Anterior cingulate cortex (tissue), 58 donors: ENCODE measurements around the gene CYB5RL.
"Not testable (repeated sequence)": the region's sequence is repeated elsewhere in the genome, so short reads cannot be mapped to it uniquely, and the experiment has no call there.

Experiments
- DNase-seq, 58 donors: peaks; one replicate each; lab custom pipeline; 2025; lab: John Stamatoyannopoulos, UW

CYB5RL gene

DNA sequence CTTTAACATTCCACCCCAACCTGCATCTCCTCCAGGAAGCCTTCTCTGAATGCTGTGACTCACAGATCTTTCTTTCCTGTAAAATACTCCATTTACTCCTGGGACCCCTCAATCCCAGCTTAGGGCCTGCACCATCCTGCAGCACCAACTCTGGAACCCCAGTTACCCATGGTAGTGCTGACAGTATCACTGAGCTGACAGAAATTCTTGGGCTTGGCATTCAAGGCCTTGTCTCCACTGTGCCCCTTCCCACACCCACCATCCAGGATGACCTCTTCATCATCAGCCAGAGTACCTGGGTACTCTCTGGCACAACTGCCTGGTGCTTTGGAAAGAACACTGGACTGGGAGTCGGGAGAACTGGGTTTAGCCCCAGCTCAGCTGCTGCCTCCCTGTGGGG lies 8.3 kb downstream of the CYB5RL start:
- DNase-seq: no peak

DNA sequence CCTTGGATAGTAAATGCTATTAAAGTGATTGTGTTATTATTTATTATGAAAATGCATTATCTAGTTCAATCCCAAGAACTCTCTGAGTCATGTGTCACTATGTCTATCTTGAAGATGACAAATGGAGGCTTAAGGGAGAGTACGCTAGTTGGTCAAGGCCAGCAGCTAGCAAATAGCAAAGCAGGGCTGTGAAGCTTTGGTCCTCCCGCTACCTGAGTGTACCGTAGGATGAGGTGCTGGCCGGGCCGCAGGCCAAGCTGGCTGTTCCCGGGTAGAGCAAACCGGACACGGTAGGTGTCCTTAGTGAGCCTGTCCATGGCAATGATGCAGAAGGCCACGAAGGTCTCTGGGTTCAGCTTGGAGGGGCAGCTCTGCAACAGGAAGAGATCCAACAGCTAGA lies 9.3 kb downstream of the CYB5RL start:
- no peak for DNase-seq

DNA sequence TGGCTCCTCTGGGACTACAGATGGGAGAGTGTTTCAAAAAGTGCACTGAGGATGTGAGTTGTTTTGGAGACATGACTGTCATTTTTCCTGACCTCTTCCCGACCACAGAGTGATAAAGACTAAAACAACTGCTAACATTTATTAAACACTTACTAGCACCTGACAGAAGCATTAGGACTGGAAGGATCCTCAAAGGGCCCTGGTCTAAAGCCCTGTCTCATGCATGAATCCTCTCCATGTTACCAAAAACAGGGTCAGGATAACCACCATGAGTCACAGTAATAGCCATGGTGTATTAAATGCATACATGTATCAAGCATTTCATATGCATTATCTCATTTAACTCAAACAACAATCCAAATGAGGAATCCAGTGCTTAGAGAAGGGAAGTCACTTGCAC lies 11.5 kb downstream of the CYB5RL start:
- DNase-seq: no peak

DNA sequence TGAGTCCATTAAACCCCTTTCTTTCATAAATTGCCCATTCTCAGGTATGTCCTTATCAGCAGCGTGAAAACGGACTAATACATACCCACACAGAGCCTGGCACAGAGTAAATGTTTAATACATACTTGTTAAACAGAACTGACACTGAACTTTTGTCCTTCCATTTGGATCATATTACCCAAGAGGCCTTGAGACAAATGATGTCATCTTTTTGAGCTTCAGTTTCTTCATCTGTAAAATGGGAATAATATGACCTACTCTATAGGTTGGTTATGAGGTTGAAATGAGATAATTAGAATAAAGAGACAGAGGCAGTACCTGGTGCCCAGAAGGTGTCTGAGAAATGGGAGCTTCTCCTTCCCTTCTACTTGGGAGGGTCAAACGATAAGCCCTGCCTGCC lies 13.8 kb downstream of the CYB5RL start:
- no peak for DNase-seq

DNA sequence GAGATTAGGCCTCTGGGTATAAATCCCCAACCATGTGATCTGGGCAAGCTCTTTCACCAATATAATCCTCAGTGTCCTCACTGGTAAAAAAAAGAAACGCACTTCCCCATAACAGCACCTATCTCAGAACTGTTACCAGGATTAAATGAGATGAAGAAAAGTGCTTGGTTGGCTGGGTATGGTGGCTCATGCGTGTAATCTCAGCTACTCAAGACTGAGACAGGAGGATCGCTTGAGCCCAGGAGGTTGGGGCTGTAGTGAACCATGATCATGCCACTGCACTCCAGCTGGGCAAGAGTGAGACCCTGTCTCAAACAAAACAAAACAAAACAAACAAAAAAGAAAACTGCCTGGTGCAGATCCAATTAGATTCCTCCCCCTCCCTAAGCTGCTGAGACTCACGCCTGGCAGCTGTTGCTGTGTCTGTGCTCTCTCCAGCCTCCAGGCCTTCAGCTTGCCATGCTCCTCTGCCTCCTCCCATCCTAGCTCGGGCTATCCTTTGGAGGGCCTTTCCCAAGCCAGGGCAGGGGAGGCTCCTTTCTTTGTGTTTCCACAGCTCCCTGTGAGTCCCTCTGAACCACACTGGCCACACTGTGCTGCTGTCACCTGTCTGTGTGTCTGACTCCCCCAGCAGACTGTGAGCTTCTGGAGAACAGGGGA lies 19.0 kb downstream of the CYB5RL start:
- DNase-seq: no peak

DNA sequence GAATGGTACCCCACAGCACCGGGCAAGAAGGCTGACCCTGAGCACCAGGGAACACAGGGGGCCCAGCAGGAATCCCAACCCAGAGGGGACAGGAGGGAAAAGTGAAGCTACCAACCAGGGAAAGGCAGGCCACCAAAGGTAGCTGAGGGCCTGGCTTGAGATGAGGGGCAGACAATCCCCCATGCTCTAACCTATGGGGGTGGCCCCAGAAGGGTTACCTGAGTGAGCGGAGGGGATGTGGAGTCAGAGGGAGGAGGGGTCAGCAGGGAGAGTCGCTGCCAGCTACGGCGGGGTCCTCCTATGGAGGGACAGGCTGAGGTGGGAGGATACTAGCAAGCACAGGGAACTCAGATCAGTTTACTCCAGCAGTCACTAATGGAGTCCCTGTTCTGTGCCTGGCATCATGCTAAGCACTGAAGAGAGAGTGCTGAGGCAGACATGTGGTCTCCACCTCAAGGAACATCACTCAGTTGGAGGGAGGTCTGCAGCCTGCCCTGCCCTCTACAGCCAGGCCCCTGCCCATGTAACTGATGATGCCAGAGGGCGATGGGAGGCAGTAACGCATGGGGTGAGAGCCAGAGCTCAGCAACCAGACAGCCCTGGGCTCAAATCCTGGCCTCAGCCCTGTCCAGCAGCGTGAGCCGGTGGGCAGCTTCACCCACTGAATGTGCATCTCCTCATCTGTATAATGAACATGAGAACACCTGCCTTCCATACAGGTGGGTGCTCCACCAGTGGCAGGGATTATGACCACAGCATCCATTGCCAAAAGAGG lies 21.3 kb downstream of the CYB5RL start:
- DNase-seq: no peak

DNA sequence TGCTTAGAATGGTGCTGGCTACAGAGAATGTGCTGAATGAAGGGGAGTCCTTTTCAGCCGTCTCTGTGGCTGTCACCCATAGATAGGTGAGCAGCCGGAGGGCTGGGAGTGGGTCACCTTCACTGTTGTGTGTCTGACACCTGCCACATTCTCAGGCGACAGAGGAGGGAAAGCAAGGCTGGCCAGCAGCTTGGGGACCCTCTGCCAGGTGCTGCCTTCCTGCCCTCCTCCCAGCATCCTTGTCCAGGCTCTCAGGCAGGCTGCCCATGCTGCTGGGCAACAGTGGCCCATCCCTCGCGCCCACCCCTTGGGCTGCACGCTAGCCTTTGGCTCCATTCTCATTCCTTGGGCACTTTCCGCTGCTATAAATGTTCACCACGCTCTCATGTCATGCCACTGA lies 22.1 kb downstream of the CYB5RL start:
- no peak for DNase-seq

DNA sequence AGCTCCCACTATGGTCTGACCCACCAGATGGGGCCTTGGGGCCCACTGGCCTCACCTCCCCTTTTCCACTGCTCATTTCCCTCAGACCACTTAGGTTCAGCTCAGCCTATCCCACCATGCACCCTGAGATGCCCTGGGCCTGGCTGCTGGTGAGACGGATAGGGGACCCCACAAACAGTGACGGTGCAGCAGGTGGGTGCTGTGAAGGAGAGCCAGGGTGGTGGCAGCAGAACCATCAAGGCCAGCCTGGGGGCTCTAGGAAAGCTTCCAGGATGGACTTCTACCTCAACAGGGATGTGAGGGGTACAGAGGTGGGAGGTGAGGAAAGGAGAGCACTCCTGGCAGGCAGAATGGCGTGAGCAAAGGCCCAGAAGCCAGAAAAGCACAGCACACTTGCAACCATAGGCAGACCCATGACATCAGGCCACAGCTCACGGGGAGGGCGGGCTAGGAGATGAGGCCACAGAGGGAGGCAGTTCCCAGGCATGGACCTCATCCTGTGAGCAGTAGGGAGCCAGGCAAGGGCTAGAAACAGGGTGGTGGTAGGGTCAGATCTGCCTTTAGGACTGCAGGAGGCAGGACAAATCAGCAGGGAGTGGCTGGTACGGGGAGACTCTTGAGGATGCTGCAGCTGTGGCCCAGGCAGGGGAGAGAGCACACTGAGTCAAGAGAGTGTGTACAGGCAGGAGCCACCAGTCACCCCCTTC lies 23.1 kb downstream of the CYB5RL start:
- no peak for DNase-seq

DNA sequence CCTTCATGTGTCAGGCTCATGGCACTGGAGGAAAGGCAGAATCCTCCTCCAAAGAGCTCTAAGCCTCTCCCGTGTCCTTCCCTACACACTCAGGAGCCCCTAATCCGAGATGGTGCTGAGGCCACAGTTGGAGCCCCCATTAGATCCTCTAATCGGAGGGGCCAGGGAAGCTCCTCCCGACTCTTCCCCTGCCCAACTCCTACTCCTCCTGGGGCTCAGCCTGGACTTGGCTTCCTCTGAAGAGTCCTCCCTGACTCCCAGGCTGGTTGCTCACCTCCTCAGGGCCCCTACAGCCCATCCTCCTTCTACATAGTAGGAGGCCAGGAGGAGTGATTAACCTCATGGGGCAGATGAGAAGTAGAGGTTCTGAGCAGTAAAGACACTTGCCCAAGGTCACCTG lies 25.7 kb downstream of the CYB5RL start:
- DNase-seq: no peak

DNA sequence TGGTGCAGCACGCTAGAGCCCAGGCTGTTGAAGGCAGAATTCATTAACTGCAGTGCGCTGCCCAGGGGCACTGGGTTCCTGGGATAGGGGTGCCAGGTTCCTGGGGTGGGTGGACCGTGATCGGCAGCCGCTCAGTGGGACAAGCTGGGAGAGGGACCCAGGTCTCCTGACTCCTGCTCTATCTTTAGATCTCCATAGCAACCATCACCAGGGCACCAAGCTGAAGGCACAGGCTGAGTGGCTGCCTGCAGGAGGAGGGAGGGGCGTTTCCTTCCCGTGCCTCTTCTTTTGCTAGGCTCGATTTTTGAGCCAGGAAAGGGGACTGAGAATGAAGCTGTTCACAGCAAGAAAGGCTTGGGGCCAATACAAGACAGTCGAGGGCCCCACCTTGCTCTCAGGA lies 26.1 kb downstream of the CYB5RL start:
- peak in 46 of 58 donors; percentile 6 to 81 (median 41) for DNase-seq

DNA sequence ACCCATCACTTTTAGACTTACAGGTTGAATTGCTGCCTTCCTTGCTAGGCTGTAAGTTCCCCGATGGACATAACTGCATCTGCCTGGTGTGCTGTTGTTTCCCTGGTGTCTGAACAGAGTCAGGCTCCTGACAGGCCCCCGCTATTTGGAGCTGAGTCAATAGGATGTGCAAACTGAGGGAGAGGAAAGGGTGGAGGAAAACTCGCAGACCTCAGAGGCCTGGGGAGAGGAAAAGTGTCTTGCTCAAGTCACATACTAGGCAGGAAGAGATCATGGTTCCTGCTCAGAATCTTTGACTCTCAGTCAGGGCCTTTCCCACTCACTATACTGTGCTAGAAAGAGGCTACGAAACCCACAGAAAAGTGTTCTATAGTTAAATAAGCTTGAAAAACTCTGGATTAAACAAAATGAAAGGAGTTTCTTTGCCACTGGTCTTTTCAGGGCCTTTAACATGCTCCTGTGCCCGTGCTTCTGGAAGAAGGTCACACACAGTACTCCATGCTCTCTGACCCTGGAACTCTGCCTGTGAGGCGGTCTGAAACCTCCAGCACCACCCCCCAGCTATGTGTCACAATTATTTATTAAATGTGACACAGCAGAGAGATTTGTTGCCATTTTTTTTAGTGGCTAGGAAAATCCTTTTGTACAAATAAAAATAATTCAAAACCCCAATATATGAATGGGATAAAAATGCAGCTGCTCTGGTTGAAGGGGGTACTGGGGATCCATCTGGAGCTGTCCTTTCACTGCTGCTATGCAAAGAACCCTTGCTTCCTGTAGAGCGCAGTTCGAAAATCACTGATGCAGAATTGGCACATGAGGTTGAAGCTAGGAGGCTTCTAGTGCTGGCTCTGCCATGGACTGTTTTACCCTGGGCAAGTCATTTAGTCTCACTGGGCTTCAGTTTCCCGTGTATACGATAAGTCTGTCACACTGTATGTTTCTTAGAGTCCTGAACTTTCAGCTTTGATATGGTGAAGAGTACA lies 26.9 kb downstream of the CYB5RL start:
- peak in 3 of 58 donors; percentile 3 to 9 (median 6) for DNase-seq

DNA sequence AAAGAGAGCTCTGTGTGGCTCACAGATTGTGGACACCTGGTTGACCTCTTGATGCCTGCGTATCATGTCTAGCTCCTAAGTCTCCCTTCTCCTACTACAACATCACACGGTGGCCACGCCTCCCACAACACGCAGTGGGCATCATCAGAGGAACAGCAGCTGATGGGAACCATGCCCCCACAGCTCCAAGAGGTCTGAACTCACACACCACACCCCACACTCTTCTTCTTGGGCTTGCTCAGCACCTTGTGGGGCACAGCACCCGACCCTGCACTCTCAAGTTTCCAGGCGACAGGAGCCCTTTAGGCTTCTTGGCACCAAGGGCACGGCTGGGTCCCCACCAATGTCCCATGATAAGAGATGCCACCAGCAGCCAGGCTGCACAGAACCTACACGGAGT lies 28.2 kb downstream of the CYB5RL start:
- peak in 1 of 58 donors; percentile 8 for DNase-seq

DNA sequence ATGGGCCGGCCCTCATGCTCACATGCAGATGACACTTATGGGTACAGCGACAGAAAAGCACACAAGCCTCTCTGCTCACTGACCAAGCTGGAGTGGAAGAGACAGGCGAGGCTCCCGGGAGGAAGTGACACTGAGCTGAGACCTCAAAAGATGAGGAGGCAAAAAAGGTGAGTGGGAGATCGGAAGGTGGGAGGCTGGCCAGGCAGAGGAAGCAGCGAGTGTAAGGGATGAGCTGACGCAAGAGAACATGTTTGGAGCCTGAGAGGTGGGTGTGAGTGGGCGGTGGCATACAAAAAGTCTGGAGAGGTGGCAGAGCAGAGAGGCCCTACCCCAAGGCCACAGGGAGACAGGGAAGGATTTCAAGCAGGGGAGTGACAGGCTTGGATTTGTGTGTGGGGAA lies 28.8 kb downstream of the CYB5RL start:
- DNase-seq: peak in 2 of 58 donors; percentile 4 to 34

DNA sequence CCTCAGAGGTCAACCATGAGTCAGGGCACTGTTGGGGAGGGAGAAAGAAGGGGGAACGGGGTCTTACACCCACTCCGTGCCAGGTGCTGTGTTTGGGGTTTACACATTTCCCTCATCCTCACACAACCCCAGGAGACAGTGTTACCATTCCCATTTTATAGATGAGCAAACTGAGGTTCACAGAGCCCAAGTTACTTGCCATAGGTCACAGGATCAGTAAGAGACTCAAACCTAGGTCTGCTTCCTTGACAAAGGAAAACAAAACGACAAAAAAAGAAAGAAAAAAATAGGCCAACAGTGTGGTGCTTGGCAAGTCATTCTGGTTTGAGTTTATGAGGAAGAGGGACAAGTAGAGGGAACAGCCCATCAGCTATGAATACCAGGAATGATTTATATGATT lies 30.8 kb downstream of the CYB5RL start:
- no peak for DNase-seq

DNA sequence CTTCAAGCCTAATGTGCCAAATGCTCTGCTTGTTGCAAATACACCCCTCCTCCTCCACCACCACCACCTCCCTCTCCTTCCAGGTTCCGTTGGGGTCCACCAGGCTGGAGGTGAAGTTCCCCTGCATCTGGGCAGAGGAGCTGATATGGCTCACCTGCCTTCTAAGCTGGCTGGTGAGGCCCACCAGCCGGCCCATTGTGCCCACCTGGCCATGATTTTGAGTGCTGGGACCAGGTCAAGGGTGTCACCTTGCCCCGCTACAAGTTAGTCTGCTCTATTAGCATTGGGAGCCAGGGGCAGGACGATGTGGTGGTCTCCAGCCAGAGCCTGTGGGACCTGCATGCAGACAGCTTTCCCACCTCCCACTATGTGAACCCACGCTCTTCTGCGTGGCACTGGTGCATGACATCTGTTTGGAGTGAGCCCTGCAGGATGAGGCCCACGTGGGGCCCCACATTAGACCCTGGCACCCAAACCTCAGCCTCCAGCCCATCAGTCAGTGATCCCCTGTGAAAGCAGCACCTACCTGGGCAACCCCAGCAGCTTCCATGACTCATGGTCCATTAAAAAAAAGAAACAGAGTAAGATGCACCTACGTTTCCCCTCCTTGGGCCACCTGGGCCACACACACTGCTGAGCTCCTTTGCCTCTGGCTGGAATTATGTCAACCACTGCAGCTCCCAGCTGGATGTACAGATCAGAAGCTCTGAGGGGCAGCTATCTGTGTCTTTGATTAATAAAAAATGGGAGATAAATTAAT lies 31.4 kb downstream of the CYB5RL start:
- DNase-seq: no peak

DNA sequence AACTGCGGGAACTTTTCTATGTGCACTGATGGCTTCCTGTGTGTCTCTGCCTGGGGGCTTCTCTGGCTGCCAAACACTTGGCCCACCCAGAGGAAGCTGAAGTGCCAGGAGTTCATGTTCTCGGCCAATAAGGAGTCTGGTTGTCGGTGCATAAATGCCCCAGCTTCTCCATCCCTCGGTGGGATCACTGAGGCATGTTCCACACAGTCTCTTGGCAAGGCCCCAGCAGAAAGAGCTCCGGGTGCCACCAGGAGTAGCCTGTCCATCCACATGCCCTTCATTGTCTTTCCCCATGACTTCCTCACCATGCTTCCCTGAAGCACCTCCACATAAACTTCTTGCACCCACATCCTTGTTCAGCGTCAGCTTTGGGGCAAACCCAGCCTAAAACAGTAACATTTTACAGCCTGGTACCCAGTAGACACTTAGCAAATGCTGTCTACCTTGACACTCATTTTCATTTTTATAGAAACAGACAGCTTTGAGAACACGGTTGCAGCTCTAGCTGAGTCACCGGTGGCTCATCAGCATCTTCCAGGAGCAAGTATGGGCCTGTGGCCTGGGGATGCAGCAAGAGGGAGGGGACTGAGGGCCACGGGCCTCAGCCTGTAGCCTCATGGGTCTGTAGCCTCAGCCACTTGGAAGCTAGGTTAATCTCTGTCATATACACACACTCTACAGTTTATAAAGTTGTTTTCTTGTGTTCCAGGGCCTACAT lies 32.2 kb downstream of the CYB5RL start:
- DNase-seq: peak in 1 of 58 donors; percentile 7

DNA sequence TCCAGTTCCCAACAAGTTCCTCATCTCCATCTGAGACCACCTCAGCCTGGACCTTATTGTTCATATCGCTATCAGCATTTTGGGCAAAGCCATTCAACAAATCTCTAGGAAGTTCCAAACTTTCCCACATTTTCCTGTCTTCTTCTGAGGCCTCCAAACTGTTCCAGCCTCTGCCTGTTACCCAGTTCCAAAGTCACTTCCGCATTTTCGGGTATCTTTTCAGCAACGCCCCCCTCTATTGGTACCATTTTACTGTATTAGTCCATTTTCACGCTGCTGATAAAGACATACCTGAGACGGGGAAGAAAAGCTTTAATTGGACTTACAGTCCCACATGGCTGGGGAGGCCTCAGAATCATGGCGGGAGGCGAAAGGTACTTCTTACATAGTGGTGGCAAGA lies 33.5 kb downstream of the CYB5RL start:
- DNase-seq: not testable (repeated sequence)

DNA sequence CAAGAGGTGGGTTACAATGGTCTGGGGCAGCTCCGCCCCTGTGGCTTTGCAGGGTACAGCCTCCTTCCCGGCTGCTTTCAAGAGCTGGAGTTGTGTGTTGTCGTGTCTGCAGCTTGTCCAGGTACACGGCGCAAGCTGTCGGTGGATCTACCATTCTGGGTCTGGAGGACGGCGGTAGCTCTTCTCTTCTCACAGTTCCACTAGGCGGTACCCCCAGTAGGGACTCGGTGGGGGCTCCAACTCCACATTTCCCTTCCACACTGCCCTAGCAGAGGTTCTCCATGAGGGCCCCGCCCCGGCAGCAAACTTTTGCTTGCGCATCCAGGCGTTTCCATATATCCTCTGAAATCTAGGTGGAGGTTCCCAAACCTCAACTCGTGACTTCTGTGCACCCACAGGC lies 34.7 kb downstream of the CYB5RL start:
- DNase-seq: no peak

DNA sequence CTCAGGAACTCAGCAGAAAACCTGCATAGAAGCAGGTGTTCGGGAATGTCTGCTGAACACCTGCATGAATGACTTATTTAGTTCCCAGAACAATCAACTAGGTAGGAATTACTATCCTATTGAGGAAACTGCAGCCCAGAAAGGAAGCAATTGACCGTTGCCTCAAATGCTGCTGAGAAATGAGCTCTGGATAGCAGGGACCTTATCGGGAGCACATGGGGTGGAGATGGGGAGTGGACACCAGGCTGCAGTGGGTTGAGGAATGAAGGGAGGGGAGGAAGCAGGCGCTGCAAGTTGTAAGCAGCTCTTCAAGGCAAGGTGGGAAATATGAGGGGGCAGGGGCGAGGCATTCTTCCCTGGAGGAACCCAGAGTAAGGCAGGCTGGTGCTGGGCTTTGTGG lies 36.3 kb downstream of the CYB5RL start:
- no peak for DNase-seq
